Mucosa of rectum (tissue), 2 donors: ENCODE results near the gene INAVA.

Source experiments
- H3K27ac ChIP-seq, 2 donors: one replicate each; pipeline ENCODE4 v1.7.0; 2013; ENCODE audit warnings: inconsistent platforms in 2 of 2, low read depth in 2 of 2, low read length in 2 of 2
- H3K27me3 ChIP-seq, 2 donors: one replicate each; pipeline ENCODE4 v1.7.0; 2013; ENCODE audit warnings: low read length in 2 of 2; ENCODE audit not compliant: control insufficient read depth in 2 of 2, insufficient read depth in 2 of 2
- H3K36me3 ChIP-seq, 2 donors: one replicate each; pipeline ENCODE4 v1.7.0; 2013; ENCODE audit warnings: low read length in 2 of 2; ENCODE audit not compliant: control insufficient read depth in 2 of 2, insufficient read depth in 2 of 2
- H3K4me1 ChIP-seq, 2 donors: one replicate each; pipeline ENCODE4 v1.7.0; 2013; ENCODE audit warnings: low read length in 2 of 2, mild to moderate bottlenecking in 1 of 2; ENCODE audit not compliant: control insufficient read depth in 2 of 2, insufficient read depth in 2 of 2
- H3K4me3 ChIP-seq, 2 donors: one replicate each; pipeline ENCODE4 v1.7.0; 2013; ENCODE audit warnings: low read length in 2 of 2
- H3K9ac ChIP-seq, 2 donors: one replicate each; pipeline ENCODE4 v1.7.0; 2013; ENCODE audit warnings: low read length in 2 of 2, low read depth in 1 of 2, mild to moderate bottlenecking in 1 of 2
- H3K9me3 ChIP-seq, 2 donors: one replicate each; pipeline ENCODE4 v1.7.0; 2013; ENCODE audit warnings: low read length in 2 of 2; ENCODE audit not compliant: control insufficient read depth in 2 of 2
- donor health status: healthy.
- donor health status: Normal muscosa, but diverticular disease.

Gene INAVA

GRCh38 chr1:200889571-200889970 lies 5.1 kb upstream of the INAVA start:
- no peaks in the 10 kb centered on the region for H3K36me3 ChIP-seq

GRCh38 chr1:200890027-200890426 lies 4.7 kb upstream of the INAVA start:
- no peaks in the 10 kb centered on the region for H3K27me3 ChIP-seq
- H3K36me3 ChIP-seq: no peaks in the 10 kb centered on the region
- no peak overlapping the region for H3K27ac ChIP-seq
- peaks cover 41 to 45% of the 10 kb centered on the region in 2 donors for H3K4me1 ChIP-seq
- no peak overlapping the region for H3K9ac ChIP-seq
- no peaks in the 10 kb centered on the region for H3K9me3 ChIP-seq
- no peak overlapping the region for H3K4me3 ChIP-seq

More at GRCh38 chr1:200889571-200889970, 5.1 kb upstream of the INAVA start:
- no peaks in the 10 kb centered on the region for H3K9me3 ChIP-seq
- no peak overlapping the region for H3K4me3 ChIP-seq
- H3K27ac ChIP-seq: no peak overlapping the region
- H3K27me3 ChIP-seq: no peaks in the 10 kb centered on the region
- peaks cover 40 to 45% of the 10 kb centered on the region in 2 donors for H3K4me1 ChIP-seq
- no peak overlapping the region for H3K9ac ChIP-seq

DNA sequence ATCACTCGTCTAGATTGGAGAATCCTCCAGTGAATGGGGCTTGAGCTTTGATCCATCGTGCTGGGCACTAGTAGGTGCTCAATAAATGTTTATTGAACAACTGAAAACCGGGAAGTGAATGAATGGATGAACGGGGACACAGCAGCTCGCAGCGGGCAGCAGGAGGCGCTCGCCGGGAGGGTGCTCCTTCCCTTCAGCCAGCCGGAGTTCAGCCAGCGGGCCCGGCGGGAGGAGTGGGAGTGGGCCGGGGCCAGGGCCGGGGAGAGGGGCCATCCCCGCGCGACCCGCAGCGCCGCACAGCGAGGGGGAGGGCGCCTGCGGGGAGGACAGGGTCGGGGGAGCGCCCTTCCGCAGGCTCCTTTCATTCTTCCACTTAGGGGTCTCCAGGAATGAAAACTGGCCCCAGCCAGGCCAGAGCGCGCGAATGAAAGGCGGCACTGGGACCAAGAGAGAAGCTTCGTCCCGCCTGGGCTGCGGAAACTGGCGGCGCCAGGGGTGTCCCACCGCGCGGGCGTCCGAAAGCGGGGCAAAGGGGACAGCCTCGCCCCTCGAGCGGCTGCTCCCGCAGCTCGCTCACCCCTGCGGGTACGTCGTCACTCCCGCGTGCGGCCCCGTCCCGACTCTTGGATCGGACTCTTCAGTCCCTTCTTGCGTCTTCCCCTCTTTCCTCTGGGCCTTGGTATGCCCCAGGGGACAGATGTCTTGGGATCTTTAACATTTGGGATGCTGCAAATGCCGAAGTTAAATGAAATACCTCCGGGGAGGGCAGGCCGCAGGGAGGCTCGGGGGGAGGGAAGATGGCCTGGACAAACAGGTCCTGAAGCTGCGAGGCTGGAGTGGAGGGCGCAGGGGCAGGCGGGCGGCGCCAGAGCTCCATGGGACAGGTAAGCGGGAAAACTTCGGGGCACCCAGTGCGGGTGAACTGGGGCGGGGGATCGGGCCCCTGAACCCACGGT lies 3.6 kb upstream of the INAVA start:
- Histone ChIP-seq H3K36me3 (no peaks in the 10 kb centered on the region), H3K4me1 (peaks cover 41 to 45% of the 10 kb centered on the region in 2 donors), H3K27me3 (no peaks in the 10 kb centered on the region), H3K27ac (peak overlapping the region; percentile 85 to 96), H3K9me3 (no peaks in the 10 kb centered on the region), H3K9ac (peak overlapping the region; percentile 76 to 77), H3K4me3 (peak overlapping the region; percentile 73 to 75)

DNA sequence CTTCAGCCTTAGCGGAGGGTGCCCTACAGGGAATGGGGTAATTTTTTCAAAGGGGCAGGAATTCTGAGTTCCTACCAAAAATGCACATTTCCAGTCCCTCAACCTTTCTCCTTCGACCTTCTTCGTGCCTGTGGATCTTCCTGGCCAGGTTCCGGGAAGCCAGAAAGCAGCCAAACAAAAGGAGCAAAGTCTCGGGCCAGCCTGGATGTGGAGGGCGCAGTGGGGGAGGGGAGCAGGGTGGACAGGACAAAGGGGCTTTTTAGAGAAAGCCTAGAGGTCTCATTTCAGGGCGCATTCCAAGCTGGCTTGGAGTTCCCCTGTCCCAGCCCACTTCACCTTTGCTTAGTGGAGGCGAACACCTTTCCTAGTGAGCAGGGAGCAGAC lies 2.9 kb upstream of the INAVA start:
- Histone ChIP-seq H3K4me3 (peak overlapping the region; percentile 73 to 75), H3K27me3 (no peaks in the 10 kb centered on the region), H3K9ac (peak overlapping the region; percentile 32 to 76), H3K4me1 (peaks cover 41 to 45% of the 10 kb centered on the region in 2 donors), H3K27ac (peak overlapping the region; percentile 85 to 96), H3K36me3 (no peaks in the 10 kb centered on the region), H3K9me3 (no peaks in the 10 kb centered on the region)

DNA sequence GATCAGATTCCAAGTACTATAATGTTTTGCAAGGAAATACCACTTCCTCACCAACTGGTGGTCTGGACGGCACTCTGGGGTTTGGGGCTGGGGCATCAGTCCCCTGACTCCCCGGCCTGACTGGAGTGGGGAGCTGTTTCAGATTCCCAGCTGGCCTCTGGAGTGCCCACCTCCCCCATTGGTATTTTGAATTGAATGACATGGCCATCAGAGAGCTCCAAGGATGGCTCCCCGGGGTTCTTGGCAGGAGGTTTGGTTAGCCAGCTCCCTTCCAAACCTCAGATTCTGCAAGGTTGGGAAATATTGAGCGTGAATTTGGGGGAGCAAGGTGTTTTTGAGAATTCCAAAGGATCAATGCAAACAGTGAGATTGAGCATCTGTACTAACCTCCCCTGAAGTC lies 2.2 kb upstream of the INAVA start:
- Histone ChIP-seq H3K4me3 (peak overlapping the region; percentile 73 to 75), H3K27me3 (no peaks in the 10 kb centered on the region), H3K36me3 (peaks cover 0 to 2% of the 10 kb centered on the region in 2 donors), H3K27ac (peak overlapping the region; percentile 96), H3K9me3 (no peaks in the 10 kb centered on the region), H3K4me1 (peaks cover 44 to 52% of the 10 kb centered on the region in 2 donors), H3K9ac (peak overlapping the region in 1 of 2 donors; percentile 94)

- Histone ChIP-seq H3K9me3 (no peaks in the 10 kb centered on the region), H3K4me3 (peak overlapping the region in 1 of 2 donors; percentile 73), H3K4me1 (peaks cover 48 to 56% of the 10 kb centered on the region in 2 donors), H3K36me3 (peaks cover 0 to 6% of the 10 kb centered on the region in 2 donors), H3K9ac (peak overlapping the region in 1 of 2 donors; percentile 94), H3K27ac (peak overlapping the region; percentile 96), H3K27me3 (no peaks in the 10 kb centered on the region)
Measured at GRCh38 chr1:200892958-200893357, 1.7 kb upstream of the INAVA start.

GRCh38 chr1:200893411-200893901 lies 1.2 kb upstream of the INAVA start:
- Histone ChIP-seq H3K27ac (peak overlapping the region; percentile 96), H3K4me3 (peak overlapping the region; percentile 47 to 88), H3K4me1 (peaks cover 49 to 61% of the 10 kb centered on the region in 2 donors), H3K27me3 (no peaks in the 10 kb centered on the region), H3K9me3 (no peaks in the 10 kb centered on the region), H3K9ac (peak overlapping the region; percentile 47 to 94), H3K36me3 (peaks cover 4 to 11% of the 10 kb centered on the region in 2 donors)

DNA sequence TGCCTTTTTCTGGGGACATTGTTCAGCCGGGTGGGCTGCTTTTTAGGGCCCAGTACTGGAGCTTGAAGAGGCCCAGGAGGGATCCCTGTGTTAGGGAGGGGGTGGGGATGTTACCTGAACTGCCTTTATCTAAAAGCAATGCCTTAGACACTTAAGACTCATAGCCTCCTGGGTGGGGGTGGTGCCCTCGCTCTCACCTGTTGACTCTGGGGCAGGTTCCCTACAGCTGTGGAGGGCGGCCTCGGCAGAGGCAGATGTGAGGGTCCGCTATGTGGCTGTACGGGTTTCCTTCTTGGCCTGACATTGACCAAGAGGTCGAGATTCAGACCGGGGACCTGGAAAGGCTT lies 716 bp downstream of the INAVA start:
- peak overlapping the region; percentile 88 for H3K4me3 ChIP-seq
- peak overlapping the region; percentile 90 to 94 for H3K9ac ChIP-seq
- peaks cover 19 to 27% of the 10 kb centered on the region in 2 donors for H3K36me3 ChIP-seq
- H3K9me3 ChIP-seq: no peaks in the 10 kb centered on the region
- H3K27ac ChIP-seq: peak overlapping the region; percentile 96
- no peaks in the 10 kb centered on the region for H3K27me3 ChIP-seq
- H3K4me1 ChIP-seq: peaks cover 50 to 69% of the 10 kb centered on the region in 2 donors

GRCh38 chr1:200895801-200896530 lies 1.3 kb downstream of the INAVA start:
- Histone ChIP-seq H3K27me3 (no peaks in the 10 kb centered on the region), H3K27ac (peak overlapping the region; percentile 96), H3K36me3 (peaks cover 25 to 32% of the 10 kb centered on the region in 2 donors), H3K9ac (peak overlapping the region; percentile 90 to 94), H3K4me3 (peak overlapping the region; percentile 88), H3K9me3 (no peaks in the 10 kb centered on the region), H3K4me1 (peaks cover 48 to 71% of the 10 kb centered on the region in 2 donors)
